GM21737 (cell line): ENCODE results near the gene UBE2J2.

Experiments
- ATAC-seq: cut with Tn5 transposase; IDR thresholded peaks from one replicate; pipeline ENCODE4 v1.9.1; 2021; ENCODE audit warnings: mild to moderate bottlenecking, moderate library complexity; ENCODE audit not compliant: unreplicated experiment

Gene UBE2J2

GRCh38 chr1:1230656-1231399, 42.8 kb downstream of the UBE2J2 start:
- ATAC-seq, result no peak

- no peak for ATAC-seq
These were observed 43.9 kb downstream of the UBE2J2 start for GRCh38 chr1:1229770-1230169.

- no peak for ATAC-seq
These were observed 44.9 kb downstream of the UBE2J2 start for GRCh38 chr1:1228596-1229321.

- ATAC-seq, result no peak
These were observed 45.5 kb downstream of the UBE2J2 start for GRCh38 chr1:1228187-1228586.

GRCh38 chr1:1227386-1227785, 46.3 kb downstream of the UBE2J2 start:
- ATAC-seq, result no peak

GRCh38 chr1:1226566-1227362, 46.9 kb downstream of the UBE2J2 start:
- ATAC-seq, result no peak

- no peak for ATAC-seq
These were observed 47.7 kb downstream of the UBE2J2 start for GRCh38 chr1:1225913-1226312.

- ATAC-seq, result no peak
These were observed 48.3 kb downstream of the UBE2J2 start for GRCh38 chr1:1225238-1225845.

- ATAC-seq, result no peak
These were observed 49.8 kb downstream of the UBE2J2 start for GRCh38 chr1:1223891-1224290.

GRCh38 chr1:1223321-1223720, 50.3 kb downstream of the UBE2J2 start:
- no peak for ATAC-seq

- ATAC-seq, result no peak
These were observed 51.0 kb downstream of the UBE2J2 start for GRCh38 chr1:1222575-1223225.

- ATAC-seq, result no peak
These were observed 51.6 kb downstream of the UBE2J2 start for GRCh38 chr1:1221887-1222574.

- ATAC-seq, result no peak
These were observed 53.5 kb downstream of the UBE2J2 start for GRCh38 chr1:1220197-1220596.

GRCh38 chr1:1219341-1219740, 54.3 kb downstream of the UBE2J2 start:
- ATAC-seq, result no peak

GRCh38 chr1:1218524-1219200, 55.0 kb downstream of the UBE2J2 start:
- ATAC-seq, result no peak

GRCh38 chr1:1217621-1218523, 55.8 kb downstream of the UBE2J2 start:
- ATAC-seq, result no peak

GRCh38 chr1:1216770-1217620, 56.7 kb downstream of the UBE2J2 start:
- no peak for ATAC-seq
